ENCODE measurements around the gene N4BP2. TPM values are rescaled to one million over a fixed set of nuclear protein-coding genes. Genes with fewer than 3 reads are reported as not detected.

The N4BP2 gene
- polyA plus RNA-seq, 1 experiment, result 5.7 TPM

- POLR2A ChIA-PET, result no interaction called here
- Histone ChIP-seq H3K27me3 (ENCODE audit: control insufficient read depth, insufficient read depth, low read length) (no peaks in the 10 kb centered on the region), H3K9me3 (ENCODE audit: control insufficient read depth, insufficient read depth, low read length) (no peaks in the 10 kb centered on the region), H3K27ac (ENCODE audit: low read depth, low read length) (no peak overlapping the region), H3K4me3 (ENCODE audit: low read depth, low read length) (no peak overlapping the region)
- CTCF ChIA-PET, result interaction anchor here (0.9 to 1.3 kb wide), 2 partner anchors 117 to 133 kb away, joined by 3 read pairs; no protein-coding TSS in a partner anchor
- TF ChIP-seq CTCF (IDR thresholded peaks at IDR 0.05; ENCODE audit: low read depth, low read length), result no peak
- DNase-seq (ENCODE audit: low read depth, low spot score), result no peak
Observed at GRCh38 chr4:40192114-40193015, 135.7 kb downstream of the N4BP2 start.

DNA sequence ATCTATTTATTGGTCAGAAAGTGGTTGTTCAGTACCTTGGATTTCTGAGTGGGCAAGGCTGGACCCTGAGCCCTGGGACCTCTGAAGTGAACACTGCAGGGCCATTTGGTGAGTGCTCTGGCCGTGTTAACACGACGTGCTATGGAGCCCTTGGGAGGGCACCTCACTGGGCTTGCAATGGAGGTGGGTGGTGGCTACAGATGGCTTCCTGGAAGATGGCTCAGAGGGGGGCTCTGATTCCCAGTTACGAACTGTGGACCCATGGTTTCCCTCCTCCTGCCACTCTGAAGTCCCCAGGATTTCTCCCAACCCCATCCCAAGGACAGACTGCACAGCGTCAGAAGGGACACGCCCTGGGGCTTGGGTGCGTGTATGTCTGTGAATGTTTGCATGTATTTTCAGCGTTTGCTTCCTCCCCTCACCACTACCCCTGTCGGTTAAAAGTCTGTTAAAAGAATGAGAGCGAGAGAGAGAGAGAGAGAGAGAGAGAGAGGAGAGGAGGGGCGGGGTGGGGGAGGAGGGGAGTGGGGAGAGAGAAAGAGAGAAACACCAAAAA lies 136.4 kb downstream of the N4BP2 start:
- Histone ChIP-seq H3K9me3 (ENCODE audit: control insufficient read depth, insufficient read depth, low read length) (no peaks in the 10 kb centered on the region), H3K27me3 (ENCODE audit: control insufficient read depth, insufficient read depth, low read length) (no peaks in the 10 kb centered on the region), H3K27ac (ENCODE audit: low read depth, low read length) (no peak overlapping the region), H3K4me3 (ENCODE audit: low read depth, low read length) (no peak overlapping the region)
- POLR2A ChIA-PET, result no interaction called here
- no peak for DNase-seq (ENCODE audit: low read depth, low spot score)
- CTCF ChIA-PET, result interaction anchor here (1.3 kb wide), 1 partner anchor 117 kb away, joined by 3 read pairs; no protein-coding TSS in a partner anchor
- no peak for TF ChIP-seq CTCF (IDR thresholded peaks at IDR 0.05; ENCODE audit: low read depth, low read length)

DNA sequence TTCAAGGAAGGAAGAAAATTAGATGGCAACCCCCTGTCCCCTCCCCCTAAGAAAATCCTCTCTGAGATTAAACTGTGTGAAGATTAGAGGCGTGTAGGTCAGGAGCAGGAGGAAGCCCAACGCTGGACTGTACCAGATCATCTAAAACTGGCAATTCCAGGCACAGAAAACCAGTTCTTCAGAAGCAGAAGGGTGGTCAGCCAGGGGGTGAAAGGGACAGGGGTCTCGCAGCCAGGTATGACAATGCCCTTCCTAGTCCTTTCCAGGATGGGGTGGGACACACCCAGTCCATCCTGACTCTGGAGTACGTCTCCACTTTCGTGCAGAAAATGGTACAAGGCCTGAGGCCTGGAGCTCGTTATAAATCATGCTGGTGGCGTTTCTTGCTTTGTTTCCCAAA lies 136.9 kb downstream of the N4BP2 start:
- no peak overlapping the region for H3K27ac ChIP-seq (ENCODE audit: low read depth, low read length)
- H3K27me3 ChIP-seq (ENCODE audit: control insufficient read depth, insufficient read depth, low read length), result no peaks in the 10 kb centered on the region
- ChIA-PET POLR2A (no interaction called here), CTCF (no interaction called here)
- no peak for TF ChIP-seq CTCF (IDR thresholded peaks at IDR 0.05; ENCODE audit: low read depth, low read length)
- no peaks in the 10 kb centered on the region for H3K9me3 ChIP-seq (ENCODE audit: control insufficient read depth, insufficient read depth, low read length)
- DNase-seq (ENCODE audit: low read depth, low spot score), result no peak
- H3K4me3 ChIP-seq (ENCODE audit: low read depth, low read length), result no peak overlapping the region

DNA sequence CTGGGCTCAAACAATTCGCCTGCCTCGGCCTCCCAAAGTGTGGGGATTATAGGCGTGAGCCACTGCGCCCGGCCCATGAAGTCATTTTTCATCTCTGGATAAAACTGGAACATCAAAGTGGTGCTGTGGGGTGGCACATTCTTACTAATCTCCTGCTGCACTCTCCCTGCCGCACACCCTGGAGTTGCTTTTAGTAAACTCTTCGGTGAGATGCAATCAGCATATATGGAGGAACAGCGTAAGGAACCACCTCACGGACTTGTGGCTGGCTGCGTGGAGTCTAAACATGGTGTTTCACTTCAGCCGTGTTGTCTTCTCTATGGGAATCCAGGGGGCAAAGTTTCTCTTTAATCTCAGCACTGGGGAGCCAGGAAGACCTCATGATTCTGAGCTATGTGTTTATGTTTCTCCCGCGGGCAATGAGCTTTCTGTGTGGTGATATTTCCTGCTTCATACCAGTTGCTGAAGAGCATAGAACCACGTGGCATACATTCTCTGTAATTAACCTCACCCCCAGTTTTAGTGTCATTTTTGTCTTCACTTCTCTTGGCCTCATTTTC lies 138.0 kb downstream of the N4BP2 start:
- H3K27ac ChIP-seq (ENCODE audit: low read depth, low read length), result peak overlapping the region; percentile 73

More for the DNA sequence above, 138.0 kb downstream of the N4BP2 start:
- no peak for TF ChIP-seq CTCF (IDR thresholded peaks at IDR 0.05; ENCODE audit: low read depth, low read length)
- Histone ChIP-seq H3K4me3 (ENCODE audit: low read depth, low read length) (peak overlapping the region; percentile 22; the same call in 1 of the 2 replicates), H3K9me3 (ENCODE audit: control insufficient read depth, insufficient read depth, low read length) (no peaks in the 10 kb centered on the region), H3K27me3 (ENCODE audit: control insufficient read depth, insufficient read depth, low read length) (no peaks in the 10 kb centered on the region)
- peak; percentile 16 for DNase-seq (ENCODE audit: low read depth, low spot score)
- ChIA-PET CTCF (no interaction called here), POLR2A (no interaction called here)

All from AG04450 (cell line).